Lung (tissue), 13 donors: ENCODE measurements around the gene SSNA1. TPM values are rescaled to one million over a fixed set of nuclear protein-coding genes. Genes with fewer than 3 reads are reported as not detected.
"Not testable (repeated sequence)": the region's sequence is repeated elsewhere in the genome, so short reads cannot be mapped to it uniquely, and the experiment has no call there.

Experiments
- ATAC-seq: fragments of 200-7000 bp; cut with Tn5 transposase; one replicate; pipeline ENCODE4 v1.9.1; 2020; ENCODE audit warnings: moderate number of reproducible peaks; ENCODE audit not compliant: insufficient read depth, low FRiP score
- DNase-seq, 3 donors: peaks; one replicate each; pipeline ENCODE4 v3.0.0-alpha.2; 2013 to 2017
- H3K27ac ChIP-seq, 2 donors: one replicate each; pipeline ENCODE4 v1.5.1; 2013; ENCODE audit warnings: mild to moderate bottlenecking in 2 of 2, moderate library complexity in 2 of 2, control low read depth in 1 of 2, inconsistent platforms in 1 of 2, low read depth in 1 of 2, low read length in 1 of 2
- H3K27me3 ChIP-seq, 3 donors: one replicate each; pipeline ENCODE4 v1.5.1; 2013; ENCODE audit warnings: low read length in 2 of 3; ENCODE audit not compliant: control insufficient read depth in 3 of 3, insufficient read depth in 3 of 3
- H3K36me3 ChIP-seq, 4 donors: one replicate each; pipeline ENCODE4 v1.5.1; 2013; ENCODE audit warnings: low read length in 4 of 4, mild to moderate bottlenecking in 1 of 4, moderate library complexity in 1 of 4; ENCODE audit not compliant: control insufficient read depth in 4 of 4, insufficient read depth in 4 of 4
- H3K4me1 ChIP-seq, 5 donors: one replicate each; pipeline ENCODE4 v1.5.1; 2013; ENCODE audit warnings: low read length in 5 of 5, mild to moderate bottlenecking in 2 of 5, moderate library complexity in 1 of 5; ENCODE audit not compliant: control insufficient read depth in 5 of 5, insufficient read depth in 5 of 5
- H3K4me3 ChIP-seq: one replicate; pipeline ENCODE4 v1.5.1; 2013; ENCODE audit warnings: mild to moderate bottlenecking, control low read depth, moderate library complexity
- H3K9ac ChIP-seq, 2 donors: one replicate each; pipeline ENCODE4 v1.5.1; 2013; ENCODE audit warnings: low read length in 2 of 2, control low read depth in 1 of 2; ENCODE audit not compliant: insufficient read depth in 1 of 2
- H3K9me3 ChIP-seq, 4 donors: one replicate each; pipeline ENCODE4 v1.5.1; 2013; ENCODE audit warnings: low read length in 3 of 4, mild to moderate bottlenecking in 1 of 4, moderate library complexity in 1 of 4; ENCODE audit not compliant: control insufficient read depth in 4 of 4, insufficient read depth in 3 of 4
- CTCF ChIP-seq: IDR thresholded peaks from 2 replicates; pipeline ENCODE4 v1.5.1; 2012; ENCODE audit warnings: mild to moderate bottlenecking; ENCODE audit errors: control extremely low read depth, extremely low read depth
- WGBS, 2 donors: extraction: QIAGEN DNeasy Blood & Tissue Kit; methylation state at CpG; one replicate each; pipeline ENCODE4 v1.1.7; 2013; 5-methylcytosine and 5-hydroxymethylcytosine counted together
- polyA plus RNA-seq, 2 donors: library from polyadenylated mRNA; stranded (reverse); fragments of 200-250 nt; gene quantifications; one replicate each; pipeline ENCODE4 v1.2.1, GENCODE V29; 2013
- small RNA-seq: library from RNA; depleted of rRNA; stranded (forward); fragments of <200 nt; gene quantifications from one replicate; pipeline ENCODE3, GENCODE V24; 2014; ENCODE audit warnings: low replicate concordance
- total RNA-seq, 2 donors: library from RNA; depleted of rRNA in 1 of 2; stranded (reverse); fragments of >200 nt in 1 of 2; gene quantifications; one replicate each; pipeline ENCODE4 v1.2.1, GENCODE V29; 2014 to 2021
- donor health status: control.
- donor health status: control.
- donor health status: Bipolar disorder and iron deficiency.
- donor health status: healthy.
- donor health status: DM: yes; HTN: yes; CAD: no.

The SSNA1 gene
- total and polyA plus RNA-seq, 4 donors, result 40.8 to 144 (median 101) TPM

DNA sequence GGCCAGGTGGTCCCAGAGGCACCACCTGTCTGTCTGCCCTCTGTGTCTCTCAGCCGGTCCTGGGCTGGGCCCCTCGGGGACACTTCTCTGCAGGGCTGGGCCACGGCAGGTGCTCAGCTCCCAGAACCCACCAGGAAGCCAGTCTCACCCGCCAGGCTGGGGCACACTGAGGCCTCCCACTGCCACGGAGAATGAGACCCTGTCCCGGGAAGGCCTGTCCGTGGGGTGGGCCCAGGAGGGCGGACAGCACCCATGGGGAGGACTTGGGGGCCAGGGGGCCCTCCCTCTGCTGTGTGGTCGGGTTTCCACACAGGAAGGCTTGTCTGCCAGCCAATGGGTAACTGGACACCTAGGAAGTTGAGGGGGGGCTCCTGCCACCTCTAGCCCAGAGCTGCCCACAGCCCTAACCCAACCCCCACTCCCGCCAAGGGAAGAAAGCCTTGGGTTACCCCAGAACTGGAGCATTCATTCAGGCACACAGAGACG, 48.5 kb downstream of the SSNA1 start:
- no peak overlapping the region for H3K27ac ChIP-seq
- no peak for TF ChIP-seq CTCF
- H3K4me1 ChIP-seq, result peaks cover 0 to 15% (median 8%) of the 10 kb centered on the region in 5 donors
- H3K4me3 ChIP-seq, result no peak overlapping the region
- WGBS, 2 donors, result 16 to 40% methylated on average over 11 of the region's 11 CpGs
- no peak overlapping the region for H3K9ac ChIP-seq
- H3K36me3 ChIP-seq, result peaks cover 0 to under 1% (median 0%) of the 10 kb centered on the region in 4 donors
- no peak for ATAC-seq
- H3K9me3 ChIP-seq, result no peaks in the 10 kb centered on the region
- no peak for DNase-seq
- no peaks in the 10 kb centered on the region for H3K27me3 ChIP-seq

- TF ChIP-seq CTCF, result no peak
- H3K9ac ChIP-seq, result no peak overlapping the region
- 82 to 83% methylated on average over 13 of the region's 13 CpGs for WGBS, 2 donors
- no peak overlapping the region for H3K27ac ChIP-seq
- no peak for DNase-seq
- no peak for ATAC-seq
- H3K4me1 ChIP-seq, result peaks cover 0 to 26% (median 9%) of the 10 kb centered on the region in 5 donors
- no peaks in the 10 kb centered on the region for H3K27me3 ChIP-seq
- peaks cover 0 to 11% (median 6%) of the 10 kb centered on the region in 4 donors for H3K36me3 ChIP-seq
- no peaks in the 10 kb centered on the region for H3K9me3 ChIP-seq
- no peak overlapping the region for H3K4me3 ChIP-seq
Observed at GRCh38 chr9:137237759-137238726, 49.6 kb downstream of the SSNA1 start.

DNA sequence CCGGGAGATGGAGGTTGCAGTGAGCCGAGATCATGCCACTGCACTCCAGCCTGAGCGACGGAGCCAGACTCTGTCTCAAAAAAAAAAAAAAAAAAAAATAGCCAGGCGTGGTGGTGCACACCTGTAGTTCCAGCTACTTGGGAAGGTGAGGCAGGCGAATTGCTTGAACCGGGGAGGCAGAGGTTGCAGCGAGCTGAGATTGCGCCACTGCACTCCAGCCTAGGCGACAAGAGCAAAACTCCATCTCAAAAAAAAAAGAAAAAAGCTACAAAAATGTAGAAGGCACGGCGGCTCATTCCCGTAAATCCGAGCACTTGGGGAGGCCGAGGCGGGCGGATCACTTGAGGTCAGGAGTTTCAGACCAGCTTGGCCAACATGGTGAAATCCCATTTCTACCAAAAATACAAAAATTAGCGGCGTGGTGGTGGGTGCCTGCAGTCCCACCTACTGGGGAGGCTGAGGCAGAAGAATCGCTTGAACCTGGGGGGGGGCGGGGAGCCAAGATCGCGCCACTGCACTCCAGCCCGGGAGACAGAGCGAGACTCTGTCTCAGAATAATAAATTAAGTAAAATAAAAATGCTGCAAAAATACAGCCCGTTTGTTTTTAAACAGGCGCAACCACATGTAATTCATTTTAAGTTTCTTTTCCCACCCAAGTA, 51.2 kb downstream of the SSNA1 start:
- H3K9me3 ChIP-seq, DNase-seq, ATAC-seq, H3K27me3 ChIP-seq: not testable (repeated sequence)
- H3K4me3 ChIP-seq, result peak overlapping the region; percentile 47
- H3K4me1 ChIP-seq, result peaks cover 0 to 27% (median 9%) of the 10 kb centered on the region in 5 donors
- H3K36me3 ChIP-seq, result peaks cover 0 to 20% (median 12%) of the 10 kb centered on the region in 4 donors
- peak overlapping the region in 1 of 2 donors; percentile 53 for H3K9ac ChIP-seq
- peak overlapping the region; percentile 97 for H3K27ac ChIP-seq
- WGBS, 2 donors, result 50 to 51% methylated on average over 27 of the region's 27 CpGs

Small RNAs within 50 kb of the gene (small RNA-seq; reads per million reads assigned to genes)
- not detected for gene MIR3621

Other genes starting within 250 kb of the SSNA1 start
Only the 30 nearest of the 33 such genes appear.
- 100 to 1,000 TPM in 1 of 2 donors, 10 to 100 TPM in 1; 29.5 to 159 TPM for gene PTGDS, start 211.2 kb upstream of the SSNA1 start, total RNA-seq
- 100 to 1,000 TPM in 1 of 2 donors, 10 to 100 TPM in 1; 19.4 to 158 TPM for gene PTGDS, start 211.2 kb upstream of the SSNA1 start, polyA plus RNA-seq
- 1 to 10 TPM in 1 of 2 donors, under 1 TPM in 1; 0.28 to 2.5 TPM for gene LCNL1, start 205.7 kb upstream of the SSNA1 start, total RNA-seq
- 1 to 10 TPM in 1 of 2 donors, under 1 TPM in 1; 0.15 to 2.7 TPM for gene LCNL1, start 205.7 kb upstream of the SSNA1 start, polyA plus RNA-seq
- gene PAXX, start 196.3 kb upstream of the SSNA1 start, total RNA-seq, result 10 to 100 TPM; 16.6 to 58.1 TPM
- gene PAXX, start 196.3 kb upstream of the SSNA1 start, polyA plus RNA-seq, result 100 to 1,000 TPM in 1 of 2 donors, 10 to 100 TPM in 1; 60.7 to 172 TPM
- gene CLIC3, start 192.1 kb upstream of the SSNA1 start, total RNA-seq, result 100 to 1,000 TPM in 1 of 2 donors, 10 to 100 TPM in 1; 72.0 to 115 TPM
- gene CLIC3, start 192.1 kb upstream of the SSNA1 start, polyA plus RNA-seq, result 10 to 100 TPM; 17.2 to 90.2 TPM
- gene ABCA2, start 160.4 kb upstream of the SSNA1 start, total RNA-seq, result 10 to 100 TPM; 13.4 to 39.0 TPM
- gene ABCA2, start 160.4 kb upstream of the SSNA1 start, polyA plus RNA-seq, result 10 to 100 TPM; 14.8 to 18.1 TPM
- 1 to 10 TPM in 1 of 2 donors, under 1 TPM in 1; 0.37 to 1.0 TPM for gene FUT7, start 156.6 kb upstream of the SSNA1 start, total RNA-seq
- 1 to 10 TPM in 1 of 2 donors, under 1 TPM in 1; 0.45 to 5.5 TPM for gene FUT7, start 156.6 kb upstream of the SSNA1 start, polyA plus RNA-seq
- 10 to 100 TPM; 28.7 to 99.3 TPM for gene NPDC1, start 142.5 kb upstream of the SSNA1 start, total RNA-seq
- 10 to 100 TPM; 49.0 to 87.5 TPM for gene NPDC1, start 142.5 kb upstream of the SSNA1 start, polyA plus RNA-seq
- gene ENTPD2, start 134.6 kb upstream of the SSNA1 start, total RNA-seq, result 1 to 10 TPM; 1.8 to 3.2 TPM
- under 1 TPM; 0.39 to 0.53 TPM for gene ENTPD2, start 134.6 kb upstream of the SSNA1 start, polyA plus RNA-seq
- gene SAPCD2, start 118.1 kb upstream of the SSNA1 start, total RNA-seq, result 1 to 10 TPM; 1.4 to 1.7 TPM
- gene SAPCD2, start 118.1 kb upstream of the SSNA1 start, polyA plus RNA-seq, result 1 to 10 TPM; 1.3 to 2.1 TPM
- 10 to 100 TPM; 12.2 to 35.5 TPM for gene UAP1L1, start 111.2 kb upstream of the SSNA1 start, total RNA-seq
- gene UAP1L1, start 111.2 kb upstream of the SSNA1 start, polyA plus RNA-seq, result 10 to 100 TPM; 14.5 to 19.7 TPM
- 10 to 100 TPM; 56.7 to 70.9 TPM for gene MAN1B1, start 101.7 kb upstream of the SSNA1 start, total RNA-seq
- gene MAN1B1, start 101.7 kb upstream of the SSNA1 start, polyA plus RNA-seq, result 10 to 100 TPM; 40.3 to 56.9 TPM
- gene DPP7, start 73.9 kb upstream of the SSNA1 start, total RNA-seq, result 100 to 1,000 TPM in 1 of 2 donors, 10 to 100 TPM in 1; 48.0 to 236 TPM
- gene DPP7, start 73.9 kb upstream of the SSNA1 start, polyA plus RNA-seq, result 100 to 1,000 TPM; 220 to 436 TPM
- under 1 TPM; 0.06 to 0.49 TPM for gene GRIN1, start 49.5 kb upstream of the SSNA1 start, total RNA-seq
- under 1 TPM; 0.18 to 0.51 TPM for gene GRIN1, start 49.5 kb upstream of the SSNA1 start, polyA plus RNA-seq
- gene LRRC26, start 18.6 kb upstream of the SSNA1 start, total RNA-seq, result 1 to 10 TPM in 1 of 2 donors, under 1 TPM in 1; 0.77 to 5.2 TPM
- gene LRRC26, start 18.6 kb upstream of the SSNA1 start, polyA plus RNA-seq, result under 1 TPM; 0.12 to 0.37 TPM
- gene TMEM210, start 16.6 kb upstream of the SSNA1 start, total RNA-seq, result not detected
- not detected for gene TMEM210, start 16.6 kb upstream of the SSNA1 start, polyA plus RNA-seq
- 10 to 100 TPM; 31.9 to 60.9 TPM for gene ANAPC2, start 116 bp upstream of the SSNA1 start, total RNA-seq
- 10 to 100 TPM; 32.3 to 50.0 TPM for gene ANAPC2, start 116 bp upstream of the SSNA1 start, polyA plus RNA-seq
- 10 to 100 TPM in 1 of 2 donors, 1 to 10 TPM in 1; 8.9 to 30.6 TPM for gene TPRN, start 12.1 kb downstream of the SSNA1 start, total RNA-seq
- gene TPRN, start 12.1 kb downstream of the SSNA1 start, polyA plus RNA-seq, result 10 to 100 TPM; 12.6 to 18.3 TPM
- 10 to 100 TPM; 26.0 to 35.8 TPM for gene TMEM203, start 17.0 kb downstream of the SSNA1 start, total RNA-seq
- 10 to 100 TPM; 31.8 to 39.3 TPM for gene TMEM203, start 17.0 kb downstream of the SSNA1 start, polyA plus RNA-seq
- 10 to 100 TPM in 1 of 2 donors, 1 to 10 TPM in 1; 4.5 to 22.0 TPM for gene NDOR1, start 17.0 kb downstream of the SSNA1 start, total RNA-seq
- gene NDOR1, start 17.0 kb downstream of the SSNA1 start, polyA plus RNA-seq, result 10 to 100 TPM; 11.8 to 12.2 TPM
- gene RNF208, start 33.6 kb downstream of the SSNA1 start, total RNA-seq, result 1 to 10 TPM; 1.7 to 7.5 TPM
- gene RNF208, start 33.6 kb downstream of the SSNA1 start, polyA plus RNA-seq, result 10 to 100 TPM in 1 of 2 donors, 1 to 10 TPM in 1; 3.1 to 12.0 TPM
- under 1 TPM in 1 of 2 donors, not detected in 1; 0.92 TPM for gene CYSRT1, start 36.5 kb downstream of the SSNA1 start, total RNA-seq
- gene CYSRT1, start 36.5 kb downstream of the SSNA1 start, polyA plus RNA-seq, result 1 to 10 TPM in 1 of 2 donors, under 1 TPM in 1; 0.70 to 2.7 TPM
- 1 to 10 TPM in 1 of 2 donors, under 1 TPM in 1; 0.52 to 1.1 TPM for gene RNF224, start 38.8 kb downstream of the SSNA1 start, total RNA-seq
- 1 to 10 TPM in 1 of 2 donors, under 1 TPM in 1; 0.24 to 1.1 TPM for gene RNF224, start 38.8 kb downstream of the SSNA1 start, polyA plus RNA-seq
- gene SLC34A3, start 42.2 kb downstream of the SSNA1 start, total RNA-seq, result under 1 TPM in 1 of 2 donors, not detected in 1; 0.65 TPM
- under 1 TPM; 0.03 to 0.12 TPM for gene SLC34A3, start 42.2 kb downstream of the SSNA1 start, polyA plus RNA-seq
- gene TUBB4B, start 52.6 kb downstream of the SSNA1 start, total RNA-seq, result 100 to 1,000 TPM; 163 to 505 TPM
- 100 to 1,000 TPM; 326 to 338 TPM for gene TUBB4B, start 52.6 kb downstream of the SSNA1 start, polyA plus RNA-seq
- gene STPG3, start 62.6 kb downstream of the SSNA1 start, total RNA-seq, result not detected
- under 1 TPM in 1 of 2 donors, not detected in 1; 0.18 TPM for gene STPG3, start 62.6 kb downstream of the SSNA1 start, polyA plus RNA-seq
- 10 to 100 TPM; 30.4 to 56.2 TPM for gene NELFB, start 66.7 kb downstream of the SSNA1 start, total RNA-seq
- 10 to 100 TPM; 37.3 to 51.1 TPM for gene NELFB, start 66.7 kb downstream of the SSNA1 start, polyA plus RNA-seq
- 10 to 100 TPM; 12.1 to 42.5 TPM for gene TOR4A, start 89.0 kb downstream of the SSNA1 start, total RNA-seq
- 10 to 100 TPM in 1 of 2 donors, 1 to 10 TPM in 1; 9.6 to 29.2 TPM for gene TOR4A, start 89.0 kb downstream of the SSNA1 start, polyA plus RNA-seq
- gene NRARP, start 113.6 kb downstream of the SSNA1 start, total RNA-seq, result 10 to 100 TPM in 1 of 2 donors, 1 to 10 TPM in 1; 5.2 to 10.8 TPM
- gene NRARP, start 113.6 kb downstream of the SSNA1 start, polyA plus RNA-seq, result 1 to 10 TPM; 2.1 to 6.4 TPM
- 10 to 100 TPM; 17.5 to 21.5 TPM for gene EXD3, start 234.5 kb downstream of the SSNA1 start, total RNA-seq
- 10 to 100 TPM in 1 of 2 donors, 1 to 10 TPM in 1; 8.6 to 30.5 TPM for gene EXD3, start 234.5 kb downstream of the SSNA1 start, polyA plus RNA-seq
- gene NOXA1, start 234.7 kb downstream of the SSNA1 start, total RNA-seq, result 10 to 100 TPM in 1 of 2 donors, 1 to 10 TPM in 1; 3.1 to 10.1 TPM
- 10 to 100 TPM in 1 of 2 donors, 1 to 10 TPM in 1; 2.1 to 11.7 TPM for gene NOXA1, start 234.7 kb downstream of the SSNA1 start, polyA plus RNA-seq